GM12878 (cell line): ENCODE results near the gene CD1D. TPM values are rescaled to one million over a fixed set of nuclear protein-coding genes. Genes with fewer than 3 reads are reported as not detected.

ENCODE experiments used
- ATAC-seq: fragments of 200-7000 bp; cut with Tn5 transposase; 3 replicates; pipeline ENCODE4 v1.9.1; 2020; ENCODE audit warnings: mild to moderate bottlenecking, moderate library complexity
- BruUV-seq: library from RNA; stranded (reverse); fragments of 400-500 nt; replicated peaks from 2 replicates; lab custom pipeline; 2021; lab: Mats Ljungman, UMichigan
- CTCF ChIA-PET: fragments of 300-600 bp; sonication (Branson Sonifier 250); formaldehyde crosslinking; extraction: SDS; loops from one replicate; lab custom pipeline; 2021; ENCODE audit warnings: inconsistent platforms; lab: Yijun Ruan, JAX
- POLR2A ChIA-PET: fragments of 350-600 bp; formaldehyde crosslinking; extraction: SDS; loops from one replicate; lab custom pipeline; 2021; ENCODE audit warnings: inconsistent platforms; lab: Charles Lee
- RAD21 ChIA-PET: fragments of 300-600 bp; sonication (Branson Sonifier 250); formaldehyde crosslinking; loops from one replicate; lab custom pipeline; 2023; ENCODE audit warnings: antibody characterized with exemption; ENCODE audit not compliant: unreplicated experiment; lab: Charles Lee
- SMC1A ChIA-PET: fragments of 300-600 bp; sonication (Branson Sonifier 250); formaldehyde crosslinking; loops from one replicate; lab custom pipeline; 2023; ENCODE audit not compliant: unreplicated experiment, uncharacterized antibody; lab: Charles Lee
- DNase-seq: peaks from one replicate; pipeline ENCODE4 v3.0.0-alpha.2; 2011; ENCODE audit warnings: low read depth, low spot score
- FAIRE-seq: peaks from 3 replicates; lab custom pipeline; 2011; peaks lifted over from hg19 to GRCh38; lab: Jason Lieb, UNC
- H2AFZ ChIP-seq: 2 replicates; pipeline ENCODE4 v1.6.0; 2011; ENCODE audit warnings: low read depth, low read length, control low read depth; ENCODE audit not compliant: control insufficient read depth
- H3K27ac ChIP-seq: 2 replicates; pipeline ENCODE4 v1.5.1; 2011; ENCODE audit warnings: control low read depth; ENCODE audit not compliant: control insufficient read depth, insufficient read depth
- H3K27me3 ChIP-seq, 2 experiments: replicated peaks in 1 of 2; 2 replicates each; pipeline versions ENCODE4 v1.6.0 to v1.6.1; 2011; ENCODE audit warnings: low read length in 1 of 2; ENCODE audit not compliant: control insufficient read depth in 2 of 2, insufficient read depth in 2 of 2
- H3K36me3 ChIP-seq, 2 experiments: 2 replicates each; pipeline ENCODE4 v1.5.1; 2011; ENCODE audit warnings: low read length in 1 of 2; ENCODE audit not compliant: control insufficient read depth in 2 of 2, insufficient read depth in 2 of 2
- H3K4me1 ChIP-seq: 2 replicates; pipeline ENCODE4 v1.6.1; 2011; ENCODE audit warnings: mild to moderate bottlenecking, low read length, moderate library complexity, mixed read lengths; ENCODE audit not compliant: control insufficient read depth, insufficient read depth
- H3K4me2 ChIP-seq: 2 replicates; pipeline ENCODE4 v1.6.0; 2011; ENCODE audit warnings: control low read depth; ENCODE audit not compliant: control insufficient read depth, insufficient read depth
- H3K4me3 ChIP-seq: fragments of 200-600 bp; sonication (generic); 2 replicates; pipeline ENCODE4 v1.5.1; 2016
- H3K79me2 ChIP-seq: 2 replicates; pipeline ENCODE4 v1.6.0; 2011; ENCODE audit warnings: low read length; ENCODE audit not compliant: control insufficient read depth, insufficient read depth
- H3K9ac ChIP-seq: 2 replicates; pipeline ENCODE4 v1.8.0; 2011; ENCODE audit warnings: low read length, control low read depth, mixed read lengths; ENCODE audit not compliant: control insufficient read depth, insufficient read depth
- H3K9me3 ChIP-seq: replicated peaks from 3 replicates; pipeline ENCODE4 v1.5.1; 2011; ENCODE audit warnings: mild to moderate bottlenecking, low read length; ENCODE audit not compliant: control insufficient read depth, insufficient read depth
- H4K20me1 ChIP-seq: 2 replicates; pipeline ENCODE4 v1.6.0; 2011; ENCODE audit not compliant: control insufficient read depth, insufficient read depth
- CBFB ChIP-seq: IDR thresholded peaks from 2 replicates; pipeline ENCODE4 v1.6.1; 2016; ENCODE audit warnings: antibody characterized with exemption, low read depth
- CHD1 ChIP-seq: IDR thresholded peaks from 2 replicates; pipeline ENCODE4 v1.6.1; 2012; ENCODE audit warnings: low read depth, low read length, improper control_type of control experiment
- FOXK2 ChIP-seq: fragments of 450-650 bp; IDR thresholded peaks from 2 replicates; pipeline ENCODE4 v1.6.1; 2017; ENCODE audit warnings: mild to moderate bottlenecking, moderate library complexity
- IRF3 ChIP-seq: fragments of 450-650 bp; IDR thresholded peaks from 2 replicates; pipeline ENCODE4 v1.6.1; 2014; ENCODE audit warnings: mild to moderate bottlenecking
- NFYA ChIP-seq: IDR thresholded peaks from 2 replicates; pipeline ENCODE4 v1.6.1; 2011; ENCODE audit warnings: low read depth, mild to moderate bottlenecking, low read length, improper control_type of control experiment, borderline replicate concordance
- POLR2AphosphoS2 ChIP-seq: IDR thresholded peaks from 2 replicates; pipeline ENCODE4 v1.6.1; 2011; ENCODE audit warnings: low read depth, mild to moderate bottlenecking, low read length, improper control_type of control experiment, moderate library complexity
- RB1 ChIP-seq: fragments of 450-650 bp; formaldehyde crosslinking; IDR thresholded peaks from 2 replicates; pipeline ENCODE4 v1.6.1; 2017; ENCODE audit warnings: mild to moderate bottlenecking, borderline replicate concordance
- RFX5 ChIP-seq: IDR thresholded peaks from 2 replicates; pipeline ENCODE4 v1.6.1; 2011; ENCODE audit warnings: low read depth, low read length, improper control_type of control experiment
- SMAD1 ChIP-seq: fragments of 450-650 bp; IDR thresholded peaks from 2 replicates; pipeline ENCODE4 v1.6.1; 2018; ENCODE audit warnings: mild to moderate bottlenecking, low read depth; ENCODE audit not compliant: partially characterized antibody
- ZBED1 ChIP-seq: IDR thresholded peaks from 2 replicates; pipeline ENCODE4 v1.6.1; 2016; ENCODE audit warnings: borderline replicate concordance
- WGBS: methylation state at CpG from one replicate; pipeline ENCODE4 v1.1.6; 2016; ENCODE audit warnings: low lambda C conversion rate; ENCODE audit not compliant: insufficient replicate concordance, insufficient coverage; ENCODE audit errors: missing lambda C conversion rate; 5-methylcytosine and 5-hydroxymethylcytosine counted together
- in situ Hi-C: fragments of 300-500 bp; cut with MboI; formaldehyde crosslinking; loops from 9 replicates; pipeline ENCODE4 v1.14.3; 2018; ENCODE audit warnings: mixed read lengths
- intact Hi-C: fragments of 100-400 bp; cut with micrococcal nuclease; formaldehyde crosslinking; loops from one replicate; pipeline ENCODE4 v1.14.2; 2022; ENCODE audit not compliant: unreplicated experiment
- polyA plus RNA-seq, 11 experiments: library from polyadenylated mRNA; depleted of rRNA in 4 of 11; unstranded in 6 of 11; stranded (reverse) in 5 of 11; fragments of >200 nt; fragmentation: Nextera tagmentation in 4 of 11; fragmentation: Illumina TruSeq in 1 of 11; extraction: Ambion mirVana in 4 of 11; extraction: Trizol in 1 of 11; gene quantifications; 1 replicate in 1 of 11; 2 replicates in 10 of 11; pipeline versions ENCODE4 v1.2.1 to v1.2.3, GENCODE V29; 2011 to 2016; ENCODE audit warnings: inconsistent platforms in 2 of 11, missing spikeins in 2 of 11, low read depth in 1 of 11
- total RNA-seq, 4 experiments: library from RNA; depleted of rRNA in 3 of 4; stranded (reverse); fragments of >200 nt in 3 of 4; fragmentation: Illumina TruSeq in 1 of 4; extraction: Trizol in 1 of 4; gene quantifications; 2 replicates each; pipeline versions ENCODE4 v1.2.1 to v1.2.3, GENCODE V29; 2013 to 2021
- TF ChIP-seq, protein P1 (sequence below): fragments of 150-350 bp; IDR thresholded peaks from 2 replicates; pipeline ENCODE4 v1.6.1; 2016; ENCODE audit warnings: low read depth, low read length
- TF ChIP-seq, protein P2 (sequence below): fragments of 450-650 bp; IDR thresholded peaks from 2 replicates; pipeline ENCODE4 v1.6.1; 2017; ENCODE audit warnings: mild to moderate bottlenecking, moderate library complexity

CD1D gene
- total and polyA plus RNA-seq, 10 of the 15 experiments (the other 5 are each of a cell fraction or from before 2014, with no cell fraction given) = 0.21 to 1.4 (median 0.73) TPM; not detected in 2

GRCh38 chr1:158227904-158228623 lies 47.4 kb downstream of the CD1D start:
- Histone ChIP-seq H3K27me3 (no peaks in the 10 kb centered on the region; a peak in 1 of 4 replicates), H3K4me2 (no peak overlapping the region), H3K4me3 (no peak overlapping the region), H3K4me1 (no peaks in the 10 kb centered on the region), H3K79me2 (no peaks in the 10 kb centered on the region), H2AFZ (no peak overlapping the region), H3K27ac (no peak overlapping the region), H4K20me1 (no peaks in the 10 kb centered on the region), H3K36me3 (no peaks in the 10 kb centered on the region), H3K9ac (no peak overlapping the region), H3K9me3 (no peaks in the 10 kb centered on the region; the same call in 2 of the 3 replicates)
- CTCF ChIA-PET = interaction anchor here (1.6 kb wide), 1 partner anchor 24 kb away, joined by 3 read pairs; no protein-coding TSS in a partner anchor
- no peak for ATAC-seq
- in situ Hi-C loops = no loop called here
- POLR2A ChIA-PET = no interaction called here
- no peak for FAIRE-seq
- 33% methylated on average over 2 of the region's 2 CpGs for WGBS
- intact Hi-C loops = no loop called here
- BruUV-seq = no TSS peak
- TF ChIP-seq RB1 = no peak
- TF ChIP-seq IRF3 = no peak
- TF ChIP-seq, protein P1, sequence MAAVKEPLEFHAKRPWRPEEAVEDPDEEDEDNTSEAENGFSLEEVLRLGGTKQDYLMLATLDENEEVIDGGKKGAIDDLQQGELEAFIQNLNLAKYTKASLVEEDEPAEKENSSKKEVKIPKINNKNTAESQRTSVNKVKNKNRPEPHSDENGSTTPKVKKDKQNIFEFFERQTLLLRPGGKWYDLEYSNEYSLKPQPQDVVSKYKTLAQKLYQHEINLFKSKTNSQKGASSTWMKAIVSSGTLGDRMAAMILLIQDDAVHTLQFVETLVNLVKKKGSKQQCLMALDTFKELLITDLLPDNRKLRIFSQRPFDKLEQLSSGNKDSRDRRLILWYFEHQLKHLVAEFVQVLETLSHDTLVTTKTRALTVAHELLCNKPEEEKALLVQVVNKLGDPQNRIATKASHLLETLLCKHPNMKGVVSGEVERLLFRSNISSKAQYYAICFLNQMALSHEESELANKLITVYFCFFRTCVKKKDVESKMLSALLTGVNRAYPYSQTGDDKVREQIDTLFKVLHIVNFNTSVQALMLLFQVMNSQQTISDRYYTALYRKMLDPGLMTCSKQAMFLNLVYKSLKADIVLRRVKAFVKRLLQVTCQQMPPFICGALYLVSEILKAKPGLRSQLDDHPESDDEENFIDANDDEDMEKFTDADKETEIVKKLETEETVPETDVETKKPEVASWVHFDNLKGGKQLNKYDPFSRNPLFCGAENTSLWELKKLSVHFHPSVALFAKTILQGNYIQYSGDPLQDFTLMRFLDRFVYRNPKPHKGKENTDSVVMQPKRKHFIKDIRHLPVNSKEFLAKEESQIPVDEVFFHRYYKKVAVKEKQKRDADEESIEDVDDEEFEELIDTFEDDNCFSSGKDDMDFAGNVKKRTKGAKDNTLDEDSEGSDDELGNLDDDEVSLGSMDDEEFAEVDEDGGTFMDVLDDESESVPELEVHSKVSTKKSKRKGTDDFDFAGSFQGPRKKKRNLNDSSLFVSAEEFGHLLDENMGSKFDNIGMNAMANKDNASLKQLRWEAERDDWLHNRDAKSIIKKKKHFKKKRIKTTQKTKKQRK = no peak
- no peak for TF ChIP-seq SMAD1
- no peak for TF ChIP-seq CBFB
- no peak for TF ChIP-seq NFYA
- no peak for TF ChIP-seq CHD1
- TF ChIP-seq FOXK2 = no peak
- TF ChIP-seq, protein P2, sequence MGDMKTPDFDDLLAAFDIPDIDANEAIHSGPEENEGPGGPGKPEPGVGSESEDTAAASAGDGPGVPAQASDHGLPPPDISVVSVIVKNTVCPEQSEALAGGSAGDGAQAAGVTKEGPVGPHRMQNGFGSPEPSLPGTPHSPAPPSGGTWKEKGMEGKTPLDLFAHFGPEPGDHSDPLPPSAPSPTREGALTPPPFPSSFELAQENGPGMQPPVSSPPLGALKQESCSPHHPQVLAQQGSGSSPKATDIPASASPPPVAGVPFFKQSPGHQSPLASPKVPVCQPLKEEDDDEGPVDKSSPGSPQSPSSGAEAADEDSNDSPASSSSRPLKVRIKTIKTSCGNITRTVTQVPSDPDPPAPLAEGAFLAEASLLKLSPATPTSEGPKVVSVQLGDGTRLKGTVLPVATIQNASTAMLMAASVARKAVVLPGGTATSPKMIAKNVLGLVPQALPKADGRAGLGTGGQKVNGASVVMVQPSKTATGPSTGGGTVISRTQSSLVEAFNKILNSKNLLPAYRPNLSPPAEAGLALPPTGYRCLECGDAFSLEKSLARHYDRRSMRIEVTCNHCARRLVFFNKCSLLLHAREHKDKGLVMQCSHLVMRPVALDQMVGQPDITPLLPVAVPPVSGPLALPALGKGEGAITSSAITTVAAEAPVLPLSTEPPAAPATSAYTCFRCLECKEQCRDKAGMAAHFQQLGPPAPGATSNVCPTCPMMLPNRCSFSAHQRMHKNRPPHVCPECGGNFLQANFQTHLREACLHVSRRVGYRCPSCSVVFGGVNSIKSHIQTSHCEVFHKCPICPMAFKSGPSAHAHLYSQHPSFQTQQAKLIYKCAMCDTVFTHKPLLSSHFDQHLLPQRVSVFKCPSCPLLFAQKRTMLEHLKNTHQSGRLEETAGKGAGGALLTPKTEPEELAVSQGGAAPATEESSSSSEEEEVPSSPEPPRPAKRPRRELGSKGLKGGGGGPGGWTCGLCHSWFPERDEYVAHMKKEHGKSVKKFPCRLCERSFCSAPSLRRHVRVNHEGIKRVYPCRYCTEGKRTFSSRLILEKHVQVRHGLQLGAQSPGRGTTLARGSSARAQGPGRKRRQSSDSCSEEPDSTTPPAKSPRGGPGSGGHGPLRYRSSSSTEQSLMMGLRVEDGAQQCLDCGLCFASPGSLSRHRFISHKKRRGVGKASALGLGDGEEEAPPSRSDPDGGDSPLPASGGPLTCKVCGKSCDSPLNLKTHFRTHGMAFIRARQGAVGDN = no peak
- no peak for TF ChIP-seq POLR2AphosphoS2
- TF ChIP-seq ZBED1 = no peak
- TF ChIP-seq RFX5 = no peak
- SMC1A ChIA-PET = interaction anchor here (1.3 kb wide), 1 partner anchor 102 kb away, joined by 4 read pairs; no protein-coding TSS in a partner anchor
- DNase-seq = no peak
- RAD21 ChIA-PET = no interaction called here
